Measurements from ENCODE around the gene SPCS1. TPM values are rescaled to one million over a fixed set of nuclear protein-coding genes. Genes with fewer than 3 reads are reported as not detected.

The SPCS1 gene
- total RNA-seq, 1 experiment from 2014 or later = 101 TPM

GRCh38 chr3:52730681-52731080, 24.8 kb downstream of the SPCS1 start:
- TF ChIP-seq ETV6 (CRISPR knock-in tag; IDR thresholded peaks at IDR 0.05) = no peak
- no peak for TF ChIP-seq ZNF512 (CRISPR knock-in tag; IDR thresholded peaks at IDR 0.05; ENCODE audit: borderline replicate concordance)
- no peak for TF ChIP-seq E2F5 (CRISPR knock-in tag; IDR thresholded peaks at IDR 0.05)
- no peak for TF ChIP-seq STAT6 (CRISPR knock-in tag; conservative IDR thresholded peaks at IDR 0.05; ENCODE audit: low read depth)
- no peak for TF ChIP-seq ZNF121 (CRISPR knock-in tag; IDR thresholded peaks at IDR 0.05)
- no peak for TF ChIP-seq ZNF671 (CRISPR knock-in tag; IDR thresholded peaks at IDR 0.05)
- no peak for TF ChIP-seq SP1 (CRISPR knock-in tag; conservative IDR thresholded peaks at IDR 0.05)
- TF ChIP-seq RORB (CRISPR knock-in tag; IDR thresholded peaks at IDR 0.05) = no peak
- TF ChIP-seq ZNF396 (CRISPR knock-in tag; IDR thresholded peaks at IDR 0.05; ENCODE audit: borderline replicate concordance) = no peak
- no peak for TF ChIP-seq TEAD4 (CRISPR knock-in tag; IDR thresholded peaks at IDR 0.05)
- TF ChIP-seq TEAD1 (CRISPR knock-in tag; IDR thresholded peaks at IDR 0.05) = no peak
- TF ChIP-seq GTF2I (CRISPR knock-in tag; conservative IDR thresholded peaks at IDR 0.05) = no peak
- TF ChIP-seq TCF7 (CRISPR knock-in tag; IDR thresholded peaks at IDR 0.05; ENCODE audit: low read depth) = no peak
- POLR2A ChIA-PET = no interaction called here
- Mint-ChIP-seq H3K36me3 (peaks cover 80% of the 10 kb centered on the region), H3K27ac (no peak overlapping the region), H3K9me3 (peaks cover 31% of the 10 kb centered on the region), H3K4me3 (no peak overlapping the region), H3K4me1 (no peaks in the 10 kb centered on the region), H3K27me3 (ENCODE audit: low read depth) (no peaks in the 10 kb centered on the region)
- ATAC-seq = no peak
- DNase-seq (ENCODE audit: low spot score) = no peak
- CTCF ChIA-PET = no interaction called here

- DNase-seq (ENCODE audit: low spot score) (no peak), ATAC-seq (no peak)
- Mint-ChIP-seq H3K4me1 (no peaks in the 10 kb centered on the region), H3K27me3 (ENCODE audit: low read depth) (no peaks in the 10 kb centered on the region), H3K9me3 (peaks cover 26% of the 10 kb centered on the region), H3K36me3 (peaks cover 81% of the 10 kb centered on the region), H3K27ac (no peak overlapping the region; the same call in 1 of the 2 replicates), H3K4me3 (no peak overlapping the region)
- ChIA-PET POLR2A (no interaction called here), CTCF (no interaction called here)
- TF ChIP-seq IRF1 (CRISPR knock-in tag; IDR thresholded peaks at IDR 0.05) = no peak
- no peak for TF ChIP-seq NFE2L1 (CRISPR knock-in tag; IDR thresholded peaks at IDR 0.05)
- no peak for TF ChIP-seq MYBL2 (CRISPR knock-in tag; IDR thresholded peaks at IDR 0.05)
Observed at GRCh38 chr3:52731590-52731989, 25.7 kb downstream of the SPCS1 start.

- POLR2A ChIA-PET = no interaction called here
- Mint-ChIP-seq H3K27ac (no peak overlapping the region), H3K4me3 (no peak overlapping the region), H3K9me3 (peaks cover 16% of the 10 kb centered on the region), H3K27me3 (ENCODE audit: low read depth) (no peaks in the 10 kb centered on the region), H3K4me1 (no peaks in the 10 kb centered on the region), H3K36me3 (peaks cover 73% of the 10 kb centered on the region)
- no peak for DNase-seq (ENCODE audit: low spot score)
- CTCF ChIA-PET = no interaction called here
- ATAC-seq = no peak
- TF ChIP-seq CBFB (CRISPR knock-in tag; IDR thresholded peaks at IDR 0.05; ENCODE audit: low read depth) = no peak
- no peak for TF ChIP-seq SMAD4 (CRISPR knock-in tag; IDR thresholded peaks at IDR 0.05)
- no peak for TF ChIP-seq USF1 (CRISPR knock-in tag; IDR thresholded peaks at IDR 0.05)
- TF ChIP-seq ZNF512 (CRISPR knock-in tag; IDR thresholded peaks at IDR 0.05; ENCODE audit: borderline replicate concordance) = no peak
- TF ChIP-seq E2F1 (CRISPR knock-in tag; IDR thresholded peaks at IDR 0.05) = no peak
- no peak for TF ChIP-seq ZNF232 (CRISPR knock-in tag; IDR thresholded peaks at IDR 0.05)
- TF ChIP-seq NR3C1 (CRISPR knock-in tag; conservative IDR thresholded peaks at IDR 0.05; ENCODE audit: low read depth) = no peak
Observed at GRCh38 chr3:52733256-52733891, 27.5 kb downstream of the SPCS1 start.

Data from WTC11 (cell line).